Fibroblast of villous mesenchyme (primary cell): ENCODE data around the gene ZSCAN22. TPM values are rescaled to one million over a fixed set of nuclear protein-coding genes. Genes with fewer than 3 reads are reported as not detected.
"Not testable (repeated sequence)": the region's sequence is repeated elsewhere in the genome, so short reads cannot be mapped to it uniquely, and the experiment has no call there.

ENCODE experiments used
- DNase-seq: peaks from one replicate; pipeline ENCODE4 v3.0.0-alpha.2; 2010; ENCODE audit warnings: low read depth
- H3K4me3 ChIP-seq: 2 replicates; pipeline ENCODE4 v1.5.1; 2011; ENCODE audit warnings: low read depth, mild to moderate bottlenecking, low read length
- total RNA-seq: library from RNA; depleted of rRNA; stranded (reverse); fragments of >200 nt; gene quantifications from 2 replicates; pipeline ENCODE4 v1.2.3, GENCODE V29; 2012
- TF ChIP-seq, protein P1 (sequence below): IDR thresholded peaks from 2 replicates; pipeline ENCODE4 v1.5.1; 2012; ENCODE audit warnings: low read depth, mild to moderate bottlenecking, low read length; ENCODE audit not compliant: insufficient read depth

ZSCAN22 gene
- total RNA-seq, 1 donor: 3.0 TPM

DNA sequence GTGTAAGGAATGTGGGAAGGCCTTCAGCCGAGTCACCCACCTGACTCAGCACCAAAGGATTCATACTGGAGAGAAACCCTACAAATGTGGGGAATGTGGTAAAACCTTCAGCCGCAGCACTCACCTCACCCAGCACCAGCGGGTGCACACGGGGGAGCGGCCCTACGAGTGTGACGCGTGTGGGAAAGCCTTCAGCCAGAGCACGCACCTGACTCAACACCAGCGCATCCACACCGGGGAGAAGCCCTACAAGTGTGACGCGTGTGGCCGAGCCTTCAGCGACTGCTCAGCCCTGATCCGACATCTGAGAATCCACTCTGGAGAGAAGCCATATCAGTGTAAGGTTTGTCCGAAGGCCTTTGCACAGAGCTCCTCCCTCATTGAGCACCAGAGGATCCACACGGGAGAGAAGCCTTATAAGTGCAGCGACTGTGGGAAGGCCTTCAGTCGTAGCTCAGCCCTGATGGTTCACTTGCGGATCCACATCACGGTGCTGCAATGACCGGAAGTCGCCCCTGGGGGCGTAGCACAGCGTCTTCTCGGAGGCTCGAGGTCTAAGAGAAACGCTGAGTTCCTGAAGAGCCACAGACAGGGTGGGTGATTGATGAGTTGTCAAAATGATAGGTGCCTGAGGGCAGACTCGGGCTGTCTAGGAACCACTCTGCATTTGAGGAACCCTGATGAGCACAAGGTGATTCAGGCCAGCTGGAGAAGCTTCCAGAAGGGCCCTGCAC, 12.2 kb downstream of the ZSCAN22 start:
- DNase-seq: no peak
- H3K4me3 ChIP-seq: no peak overlapping the region
- TF ChIP-seq, protein P1, sequence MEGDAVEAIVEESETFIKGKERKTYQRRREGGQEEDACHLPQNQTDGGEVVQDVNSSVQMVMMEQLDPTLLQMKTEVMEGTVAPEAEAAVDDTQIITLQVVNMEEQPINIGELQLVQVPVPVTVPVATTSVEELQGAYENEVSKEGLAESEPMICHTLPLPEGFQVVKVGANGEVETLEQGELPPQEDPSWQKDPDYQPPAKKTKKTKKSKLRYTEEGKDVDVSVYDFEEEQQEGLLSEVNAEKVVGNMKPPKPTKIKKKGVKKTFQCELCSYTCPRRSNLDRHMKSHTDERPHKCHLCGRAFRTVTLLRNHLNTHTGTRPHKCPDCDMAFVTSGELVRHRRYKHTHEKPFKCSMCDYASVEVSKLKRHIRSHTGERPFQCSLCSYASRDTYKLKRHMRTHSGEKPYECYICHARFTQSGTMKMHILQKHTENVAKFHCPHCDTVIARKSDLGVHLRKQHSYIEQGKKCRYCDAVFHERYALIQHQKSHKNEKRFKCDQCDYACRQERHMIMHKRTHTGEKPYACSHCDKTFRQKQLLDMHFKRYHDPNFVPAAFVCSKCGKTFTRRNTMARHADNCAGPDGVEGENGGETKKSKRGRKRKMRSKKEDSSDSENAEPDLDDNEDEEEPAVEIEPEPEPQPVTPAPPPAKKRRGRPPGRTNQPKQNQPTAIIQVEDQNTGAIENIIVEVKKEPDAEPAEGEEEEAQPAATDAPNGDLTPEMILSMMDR: no peak

DNA sequence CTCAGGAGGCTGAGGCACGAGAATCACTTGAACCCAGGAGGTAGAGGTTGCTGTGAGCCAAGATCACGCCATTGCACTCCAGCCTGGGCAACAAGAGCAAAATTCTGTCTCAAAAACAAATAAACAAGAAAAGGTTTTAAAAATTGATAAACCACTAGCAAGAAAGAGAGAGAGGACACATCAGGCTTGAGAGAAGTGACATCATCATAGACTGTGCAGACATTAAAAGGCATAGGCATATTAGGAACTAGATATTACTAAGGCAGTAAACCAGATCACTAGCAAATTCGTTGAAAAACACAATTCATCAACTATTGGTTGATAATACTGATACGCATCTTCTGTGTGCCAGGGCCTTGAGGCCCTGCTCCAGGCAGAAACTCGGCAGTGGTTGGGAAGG, 18.8 kb downstream of the ZSCAN22 start:
- TF ChIP-seq, protein P1: no peak
- no peak overlapping the region for H3K4me3 ChIP-seq
- no peak for DNase-seq

DNA sequence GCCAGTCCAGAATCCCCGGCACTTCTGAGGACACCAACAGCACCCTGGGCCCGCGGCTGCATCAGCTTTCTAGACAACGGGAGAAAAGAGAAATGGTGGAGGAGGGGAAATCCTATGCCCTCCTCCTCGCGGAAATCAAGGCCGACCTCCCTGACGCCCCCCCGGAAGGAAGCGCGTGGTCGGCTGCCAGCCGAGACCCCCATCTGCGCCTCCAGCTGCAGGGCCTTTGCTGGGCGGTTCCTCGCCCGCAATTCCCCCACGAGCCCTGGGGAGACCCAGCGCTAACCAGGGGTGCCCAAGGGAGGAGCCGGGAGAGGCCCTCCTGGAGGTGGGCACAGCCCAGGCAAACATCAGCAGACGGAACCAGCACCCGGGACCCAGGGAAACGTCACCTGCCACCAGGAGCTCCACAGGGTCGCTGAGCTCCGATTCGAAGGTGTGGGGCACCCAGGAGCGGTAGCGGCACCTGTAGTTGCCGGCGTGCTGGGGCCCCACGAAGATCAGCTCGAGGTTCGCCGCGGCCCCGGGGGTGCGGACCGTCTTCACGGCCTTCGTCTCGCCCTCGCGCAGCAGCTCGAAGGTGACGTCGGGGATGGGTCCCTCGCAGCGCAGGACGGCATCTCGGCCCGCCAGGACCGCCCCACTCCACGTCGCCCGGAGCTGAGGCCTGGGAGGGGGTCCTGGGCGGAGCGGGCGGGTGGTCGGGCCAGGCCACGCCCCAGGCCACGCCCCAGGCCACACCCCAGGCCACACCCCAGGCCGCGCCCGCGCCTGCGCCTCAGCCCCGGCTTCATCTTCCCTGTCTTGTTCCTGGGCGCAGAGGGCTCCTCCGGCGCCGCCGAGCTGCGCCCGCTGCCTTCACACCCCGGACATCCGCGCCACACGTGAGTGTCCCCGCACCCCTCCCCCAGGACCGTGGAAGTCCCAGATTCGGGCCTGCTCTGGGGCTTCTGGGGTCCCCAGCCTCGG, 20.5 kb downstream of the ZSCAN22 start:
- TF ChIP-seq, protein P1: no peak
- H3K4me3 ChIP-seq: peak overlapping the region; percentile 91
- peak; percentile 78 for DNase-seq

DNA sequence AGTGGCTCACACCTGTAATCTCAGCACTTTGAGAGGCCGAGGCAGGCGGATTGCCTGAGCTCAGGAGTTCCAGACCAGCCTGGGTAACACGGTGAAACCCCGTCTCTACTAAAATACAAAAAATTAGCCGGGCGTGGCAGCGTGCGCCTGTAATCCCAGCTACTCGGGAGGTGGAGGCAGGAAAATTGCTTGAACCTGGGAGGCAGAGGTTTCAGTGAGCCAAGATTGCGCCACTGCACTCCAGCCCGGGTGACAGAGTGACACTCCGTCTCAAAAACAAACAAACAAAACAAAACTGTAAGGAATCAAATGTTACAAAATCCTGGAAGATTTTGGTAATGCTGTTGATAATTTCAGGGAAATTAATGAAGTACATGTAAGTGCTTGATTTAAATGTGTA, 21.3 kb downstream of the ZSCAN22 start:
- not testable (repeated sequence) for DNase-seq
- peak overlapping the region; percentile 91 for H3K4me3 ChIP-seq

DNA sequence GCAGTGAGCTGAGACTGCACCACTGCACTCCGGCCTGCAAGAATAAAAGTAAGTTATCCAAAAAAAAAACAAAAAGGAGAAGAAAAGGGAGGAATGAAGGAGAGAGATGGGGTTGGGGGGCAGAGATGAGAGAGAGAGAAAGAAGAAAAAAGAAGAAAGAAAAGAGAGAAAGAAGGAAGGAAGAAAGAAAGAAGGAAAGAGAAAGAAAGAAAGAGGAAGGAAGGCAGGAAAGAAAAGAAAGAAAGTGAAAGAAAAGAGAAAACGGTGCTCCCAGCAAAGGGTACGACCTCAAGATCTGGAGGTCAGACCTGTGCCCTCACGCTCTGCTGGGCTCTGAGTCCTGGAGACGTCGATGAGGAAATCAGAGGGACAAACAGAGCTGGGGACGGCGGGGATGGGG, 22.8 kb downstream of the ZSCAN22 start:
- DNase-seq: no peak
- TF ChIP-seq, protein P1: no peak
- no peak overlapping the region for H3K4me3 ChIP-seq

DNA sequence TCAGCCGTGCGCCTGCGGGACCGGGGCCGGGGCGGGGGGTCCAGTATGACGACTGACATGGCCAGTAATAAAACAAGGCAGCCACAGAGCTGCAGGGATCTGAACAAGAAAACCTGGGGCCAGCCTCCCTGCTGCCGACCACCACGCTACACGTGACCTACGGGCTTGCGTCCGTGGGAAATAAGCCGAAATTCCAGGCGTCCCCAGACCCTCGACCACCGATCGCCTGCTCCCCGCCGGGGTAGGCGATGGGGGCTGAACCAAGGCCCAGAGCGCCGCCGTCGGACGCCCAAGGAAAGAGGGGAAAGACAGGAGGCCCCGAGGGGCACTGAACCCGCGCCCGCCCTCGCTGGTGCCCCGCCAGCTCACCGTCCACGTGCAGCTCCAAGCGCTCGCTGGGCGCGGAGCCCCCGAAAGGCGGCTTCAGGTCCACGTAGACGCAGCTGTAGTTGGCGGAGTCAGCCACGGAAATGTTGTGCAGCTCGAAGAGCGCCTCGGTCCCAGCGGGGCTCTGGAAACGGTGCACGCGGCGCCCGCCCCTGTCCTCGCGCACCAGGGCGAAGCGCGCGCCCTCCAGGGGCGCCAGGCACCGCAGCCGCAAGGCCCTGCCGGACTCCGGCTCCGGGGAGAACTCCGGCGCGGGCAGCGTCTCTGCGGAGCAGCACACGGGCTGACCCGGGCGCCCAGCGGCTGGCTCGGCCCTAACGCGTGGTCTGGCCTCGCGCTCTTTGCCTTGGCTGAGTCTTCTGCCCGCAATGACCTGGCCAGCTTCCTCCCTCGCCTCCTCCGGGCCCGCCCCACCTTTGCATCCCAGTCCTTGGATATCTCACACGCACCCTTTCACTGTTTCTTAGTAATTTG, 23.4 kb downstream of the ZSCAN22 start:
- DNase-seq: no peak
- TF ChIP-seq, protein P1: no peak

More for the DNA sequence above, 23.4 kb downstream of the ZSCAN22 start:
- no peak overlapping the region for H3K4me3 ChIP-seq
